Uterine smooth muscle cell (primary cell): Measurements from ENCODE around the gene HPCA. TPM values are rescaled to one million over a fixed set of nuclear protein-coding genes. Genes with fewer than 3 reads are reported as not detected.

Experiments used
- total RNA-seq: library from RNA; depleted of rRNA; stranded (reverse); fragments of >200 nt; gene quantifications from 2 replicates; pipeline ENCODE4 v1.2.3, GENCODE V29; 2014

Gene HPCA
- not detected in 2 replicates for total RNA-seq

DNA sequence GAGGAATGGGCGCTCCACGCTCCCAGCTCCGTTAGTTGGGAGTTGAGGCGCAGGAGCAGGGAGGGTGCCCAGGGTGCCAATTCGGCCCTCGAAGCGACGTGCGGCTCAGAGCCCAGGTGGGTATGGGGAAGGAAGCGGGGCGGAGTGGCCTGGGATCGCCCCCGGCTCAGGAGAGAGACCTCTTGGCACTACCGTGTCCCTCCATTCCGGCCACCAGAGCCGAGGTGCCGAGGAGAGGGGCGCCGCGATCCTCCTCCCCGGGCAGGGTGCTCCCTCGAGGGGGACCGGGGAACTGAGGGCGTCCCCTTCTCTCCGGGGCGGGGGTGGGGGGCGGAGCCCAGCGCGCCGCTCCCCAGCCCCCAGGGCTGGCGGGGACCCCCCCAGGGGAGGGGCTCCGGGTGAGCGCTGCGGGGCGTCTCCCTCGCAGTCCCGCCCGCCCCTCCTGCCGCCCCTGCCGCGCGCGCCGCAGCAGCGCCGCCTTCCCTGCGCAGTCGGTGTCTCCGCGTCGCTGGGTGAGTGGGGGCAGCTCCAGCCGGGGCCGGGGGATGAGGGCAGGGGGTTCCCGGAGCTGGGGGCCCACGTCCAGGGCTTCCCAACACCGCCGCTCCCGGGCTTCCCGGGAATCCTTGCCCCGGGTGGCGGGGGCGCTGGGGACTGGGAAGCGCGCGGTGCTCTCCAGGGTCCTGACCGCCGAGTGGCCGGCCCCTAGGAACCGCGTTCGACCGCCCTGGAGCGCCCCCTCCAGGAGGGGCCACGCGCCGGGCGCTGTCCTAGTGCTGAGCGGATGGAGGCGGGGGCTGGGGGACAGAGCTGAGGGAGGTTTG lies at the start of gene HPCA:
Gene HPCA (plus strand): TSS at position 488 of the 824 bp plus-strand sequence. CDS start 2,408 bp downstream, outside the sequence.

DNA sequence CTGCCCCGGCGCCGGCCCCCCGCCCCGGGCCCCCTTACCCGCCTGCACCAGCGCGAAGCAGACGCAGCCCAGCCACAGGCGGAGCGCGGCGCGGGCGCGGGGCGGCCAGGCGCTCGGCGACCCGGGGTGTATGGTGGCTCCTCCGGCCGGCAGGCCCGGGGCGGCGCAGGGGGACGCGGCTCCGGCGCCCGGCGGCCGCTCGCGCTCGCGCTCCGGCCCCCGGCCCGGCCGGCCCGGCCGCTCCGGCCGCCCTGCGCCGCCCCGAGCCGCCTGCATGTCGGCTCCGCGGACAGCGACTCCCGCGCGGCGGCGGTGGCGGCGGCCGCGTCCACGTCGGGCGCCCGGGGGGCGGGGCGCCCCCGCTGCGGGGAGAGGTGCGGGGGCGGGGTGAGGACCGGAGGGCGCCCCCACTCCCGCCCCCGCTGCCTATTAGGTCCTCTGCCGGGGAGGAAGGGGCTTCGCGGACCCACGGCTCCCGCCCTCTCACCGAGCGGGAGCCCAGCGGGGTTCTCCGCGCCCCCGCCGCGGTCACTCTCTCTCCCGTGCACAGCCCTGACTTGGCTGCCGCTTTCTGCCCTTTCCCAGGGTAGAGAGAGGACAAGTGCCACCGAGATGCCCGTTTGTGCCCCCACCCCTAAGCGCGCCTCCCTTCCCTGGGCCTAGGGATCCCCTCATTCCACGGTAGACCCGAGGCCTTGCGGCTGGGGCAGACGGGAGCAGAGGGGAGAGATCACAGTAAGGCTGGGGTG lies 15.5 kb upstream of the HPCA start, which contains the start of gene FNDC5:
Gene FNDC5 (minus strand): TSS at position 298 of the 749 bp plus-strand sequence.

DNA sequence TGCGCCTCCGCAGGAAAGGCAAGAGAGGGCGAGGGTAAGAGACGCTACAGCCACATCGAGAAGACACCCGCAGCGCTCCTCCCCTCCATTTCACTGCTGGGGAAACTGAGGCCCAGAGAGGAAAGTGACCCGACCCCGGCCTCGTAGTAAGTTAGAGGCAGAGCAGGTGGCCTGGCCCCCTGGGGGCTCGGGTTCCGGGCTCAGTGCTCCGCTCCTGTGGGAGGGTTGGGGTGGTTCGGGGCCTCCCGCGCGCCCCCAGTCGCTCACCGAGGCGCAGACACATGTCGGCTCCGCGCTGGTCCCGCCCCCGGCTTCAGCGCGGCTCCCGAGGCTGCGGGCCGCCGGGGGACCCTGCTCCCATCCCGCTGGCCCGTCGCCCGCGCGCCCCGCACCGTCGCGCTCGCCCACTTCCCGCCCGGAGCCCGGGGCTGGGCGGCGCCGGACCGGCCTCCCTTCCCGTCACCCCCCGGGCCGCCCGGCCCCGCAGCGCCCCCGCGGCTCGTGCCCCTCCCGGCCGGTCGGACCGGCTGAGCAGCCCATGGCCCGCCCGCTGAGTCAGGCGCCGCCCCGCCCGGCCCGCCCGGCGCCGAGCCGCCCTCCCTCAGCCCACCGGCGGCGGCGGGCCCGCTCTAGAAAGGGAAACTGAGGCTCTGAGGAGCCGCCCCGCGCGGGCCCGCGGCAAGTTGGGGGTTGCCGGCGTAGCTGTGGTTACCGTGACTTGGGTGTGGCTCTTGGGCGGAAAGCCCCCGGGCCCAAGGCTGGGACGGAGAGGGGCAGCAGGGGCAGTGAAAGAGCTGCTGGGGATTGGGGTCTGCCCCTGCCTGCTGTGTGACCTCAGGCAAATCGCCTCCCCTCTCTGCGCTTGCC lies 14.9 kb downstream of the HPCA start, which contains the start of gene TMEM54:
Gene TMEM54 (minus strand): TSS at position 434 of the 867 bp plus-strand sequence. CDS start 151 bp downstream, at position 283.

Other genes with a start within 250 kb of the HPCA start
- 29.8 and 31.7 TPM in 2 replicates for gene ZBTB8OS, start 235.9 kb upstream of the HPCA start, total RNA-seq
- gene RBBP4, start 235.3 kb upstream of the HPCA start, total RNA-seq = 104 and 105 TPM in 2 replicates
- gene SYNC, start 183.7 kb upstream of the HPCA start, total RNA-seq = 44.3 and 74.7 TPM in 2 replicates
- 234 and 277 TPM in 2 replicates for gene YARS1, start 69.1 kb upstream of the HPCA start, total RNA-seq
- gene S100PBP, start 68.8 kb upstream of the HPCA start, total RNA-seq = 70.5 and 74.5 TPM in 2 replicates
- 0.22 and 1.9 TPM in 2 replicates for gene FNDC5, start 15.6 kb upstream of the HPCA start, total RNA-seq
- gene TMEM54, start 14.9 kb downstream of the HPCA start, total RNA-seq = 53.0 and 70.0 TPM in 2 replicates
- gene RNF19B, start 78.3 kb downstream of the HPCA start, total RNA-seq = 19.5 and 24.0 TPM in 2 replicates
- gene AK2, start 150.4 kb downstream of the HPCA start, total RNA-seq = 209 and 227 TPM in 2 replicates
- 4.7 and 8.0 TPM in 2 replicates for gene AZIN2, start 194.7 kb downstream of the HPCA start, total RNA-seq